ENCODE results near the gene ETV3.

DNA sequence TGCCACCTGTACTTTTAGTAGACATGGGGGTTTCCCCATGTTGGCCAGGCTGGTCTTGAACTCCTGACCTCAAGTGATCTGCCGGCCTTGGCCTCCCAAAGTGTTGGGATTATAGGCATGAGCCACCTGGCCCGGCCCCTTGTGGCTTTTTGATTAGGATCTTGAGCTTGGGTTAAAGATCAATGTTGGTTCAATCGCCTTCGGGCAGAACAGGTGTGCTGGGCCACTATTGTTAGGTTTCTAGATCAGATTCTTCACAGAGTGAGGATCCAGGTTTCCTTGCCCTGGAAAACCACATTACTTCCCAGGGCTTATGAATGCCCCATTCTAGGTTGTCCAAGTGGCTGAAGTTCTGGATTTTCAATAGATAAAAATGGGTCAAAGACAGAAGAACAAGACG is 6.1 kb downstream of the ETV3 start:
- TF ChIP-seq, protein P1, sequence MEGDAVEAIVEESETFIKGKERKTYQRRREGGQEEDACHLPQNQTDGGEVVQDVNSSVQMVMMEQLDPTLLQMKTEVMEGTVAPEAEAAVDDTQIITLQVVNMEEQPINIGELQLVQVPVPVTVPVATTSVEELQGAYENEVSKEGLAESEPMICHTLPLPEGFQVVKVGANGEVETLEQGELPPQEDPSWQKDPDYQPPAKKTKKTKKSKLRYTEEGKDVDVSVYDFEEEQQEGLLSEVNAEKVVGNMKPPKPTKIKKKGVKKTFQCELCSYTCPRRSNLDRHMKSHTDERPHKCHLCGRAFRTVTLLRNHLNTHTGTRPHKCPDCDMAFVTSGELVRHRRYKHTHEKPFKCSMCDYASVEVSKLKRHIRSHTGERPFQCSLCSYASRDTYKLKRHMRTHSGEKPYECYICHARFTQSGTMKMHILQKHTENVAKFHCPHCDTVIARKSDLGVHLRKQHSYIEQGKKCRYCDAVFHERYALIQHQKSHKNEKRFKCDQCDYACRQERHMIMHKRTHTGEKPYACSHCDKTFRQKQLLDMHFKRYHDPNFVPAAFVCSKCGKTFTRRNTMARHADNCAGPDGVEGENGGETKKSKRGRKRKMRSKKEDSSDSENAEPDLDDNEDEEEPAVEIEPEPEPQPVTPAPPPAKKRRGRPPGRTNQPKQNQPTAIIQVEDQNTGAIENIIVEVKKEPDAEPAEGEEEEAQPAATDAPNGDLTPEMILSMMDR (IDR thresholded peaks at IDR 0.05) = no peak
- no peak for TF ChIP-seq ZFX (IDR thresholded peaks at IDR 0.05; ENCODE audit: borderline replicate concordance)

All from 22Rv1 (cell line).